ENCODE measurements around the gene RNF5.
"Not testable (repeated sequence)": the region's sequence is repeated elsewhere in the genome, so short reads cannot be mapped to it uniquely, and the experiment has no call there.

RNF5 gene

DNA sequence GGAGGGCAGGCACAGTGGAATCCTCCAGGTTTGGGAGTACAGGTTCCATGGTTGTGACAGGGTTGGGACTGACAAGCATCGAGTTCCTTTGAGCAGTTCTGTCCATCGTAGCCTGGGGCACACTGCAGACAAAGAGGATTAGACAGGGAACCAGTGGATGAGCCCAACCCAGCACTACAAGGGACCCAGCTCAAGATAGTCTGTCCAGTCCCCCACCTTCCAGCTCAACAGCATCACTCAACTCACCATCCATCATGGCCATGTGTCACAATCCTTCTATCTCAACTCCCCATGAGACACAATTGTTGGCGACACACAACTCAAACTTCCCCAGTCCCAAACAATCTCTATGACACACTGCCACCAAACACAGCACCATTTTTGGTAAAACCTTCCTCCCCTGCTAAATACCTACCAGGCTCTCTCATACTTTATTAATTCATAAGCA, 26.1 kb downstream of the RNF5 start:
- DNase-seq (ENCODE audit: low read depth in 3 of 3), result no peak

GRCh38 chr6:32208996-32209395, 30.8 kb downstream of the RNF5 start:
- no peak for DNase-seq (ENCODE audit: low read depth in 3 of 3)

- DNase-seq (ENCODE audit: low read depth in 3 of 3), result no peak
These were observed 32.0 kb downstream of the RNF5 start for GRCh38 chr6:32210191-32210601.

GRCh38 chr6:32211432-32211831, 33.2 kb downstream of the RNF5 start:
- not testable (repeated sequence) for DNase-seq (ENCODE audit: low read depth in 3 of 3)

- no peak for DNase-seq (ENCODE audit: low read depth in 3 of 3)
These were observed 34.0 kb downstream of the RNF5 start for GRCh38 chr6:32212076-32212760.

DNA sequence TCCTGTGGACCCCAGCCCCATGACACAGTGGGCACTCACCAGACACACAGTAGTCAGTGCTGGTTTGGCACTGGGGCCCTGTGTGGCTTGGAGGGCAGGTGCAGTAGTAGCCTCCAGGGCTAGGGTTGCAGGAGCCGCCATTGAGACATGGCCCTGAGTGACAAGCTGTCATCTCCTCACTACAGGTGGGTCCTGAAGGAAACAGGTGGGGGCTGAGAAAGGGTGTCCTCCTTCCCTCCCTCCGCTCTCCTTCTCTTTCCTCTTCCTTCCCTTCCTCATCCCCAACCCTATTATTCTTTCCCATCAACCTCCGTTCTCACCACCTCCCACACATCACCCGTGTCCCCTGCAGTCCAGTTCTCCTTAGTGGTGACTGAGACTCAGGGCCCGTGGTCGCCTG, 35.4 kb downstream of the RNF5 start:
- DNase-seq (ENCODE audit: low read depth in 3 of 3), result no peak

DNA sequence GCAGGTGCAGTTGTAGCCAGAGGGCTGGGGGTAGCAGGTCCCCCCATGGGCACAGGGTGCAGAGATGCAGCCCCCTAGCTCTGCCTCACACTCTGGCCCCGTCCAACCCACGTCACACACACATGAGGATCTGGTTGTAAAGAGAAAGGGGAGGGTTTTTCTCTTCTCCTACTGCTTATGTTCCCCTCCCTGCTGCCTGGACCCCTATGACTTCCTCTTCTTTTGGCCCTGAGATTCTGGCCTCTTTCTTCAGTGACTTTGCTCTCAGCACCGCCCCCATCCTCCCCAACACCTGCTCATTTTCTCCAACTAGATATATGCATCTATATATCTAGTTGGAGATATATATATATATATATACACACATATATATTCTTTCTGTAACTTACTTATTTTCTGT, 35.9 kb downstream of the RNF5 start:
- no peak for DNase-seq (ENCODE audit: low read depth in 3 of 3)

DNA sequence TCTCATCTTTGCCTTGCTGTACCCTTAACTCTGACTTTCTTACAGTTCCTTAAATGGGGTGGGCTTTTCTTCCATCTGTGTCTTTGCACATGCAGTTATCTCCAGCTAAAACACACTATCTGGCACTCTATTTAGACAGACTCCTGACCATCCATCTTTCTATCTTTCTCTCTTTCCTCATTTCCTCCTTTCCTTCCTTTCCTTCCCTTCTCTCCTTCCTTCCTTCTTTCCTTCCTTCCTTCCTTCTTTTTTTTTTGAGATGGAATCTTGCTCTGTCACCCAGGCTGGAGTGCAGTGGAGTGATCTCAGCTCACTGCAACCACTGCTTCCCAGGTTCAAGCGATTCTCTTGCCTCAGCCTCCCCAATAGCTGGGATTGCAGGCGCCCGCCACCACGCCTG, 37.4 kb downstream of the RNF5 start:
- DNase-seq (ENCODE audit: low read depth in 3 of 3), result no peak

DNA sequence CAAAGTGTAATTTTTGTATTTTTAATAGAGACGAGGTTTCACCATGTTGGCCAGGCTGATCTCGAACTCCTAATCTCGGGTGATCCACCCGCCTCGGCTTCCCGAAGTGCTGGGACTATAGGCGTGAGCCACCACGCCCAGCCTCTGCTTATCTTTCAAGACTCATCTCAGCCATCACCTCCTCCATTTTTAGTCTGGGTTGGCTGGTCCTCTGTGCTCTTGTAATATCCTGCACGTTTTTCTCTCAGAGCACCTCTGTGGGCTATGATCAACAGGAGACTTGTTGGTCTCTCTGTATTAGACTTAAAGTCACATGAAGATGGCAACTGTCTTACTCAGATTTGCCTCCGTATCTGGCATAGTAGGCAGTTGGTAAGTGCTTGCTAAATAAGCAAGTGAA, 38.1 kb downstream of the RNF5 start:
- no peak for DNase-seq (ENCODE audit: low read depth in 3 of 3)

GRCh38 chr6:32216998-32217397, 38.8 kb downstream of the RNF5 start:
- no peak for DNase-seq (ENCODE audit: low read depth in 3 of 3)

- no peak for DNase-seq (ENCODE audit: low read depth in 3 of 3)
These were observed 40.0 kb downstream of the RNF5 start for GRCh38 chr6:32218167-32218566.

- DNase-seq (ENCODE audit: low read depth in 3 of 3), result no peak
These were observed 41.8 kb downstream of the RNF5 start for GRCh38 chr6:32220021-32220420.

- DNase-seq (ENCODE audit: low read depth in 3 of 3), result no peak
These were observed 44.4 kb downstream of the RNF5 start for GRCh38 chr6:32222333-32223230.

DNA sequence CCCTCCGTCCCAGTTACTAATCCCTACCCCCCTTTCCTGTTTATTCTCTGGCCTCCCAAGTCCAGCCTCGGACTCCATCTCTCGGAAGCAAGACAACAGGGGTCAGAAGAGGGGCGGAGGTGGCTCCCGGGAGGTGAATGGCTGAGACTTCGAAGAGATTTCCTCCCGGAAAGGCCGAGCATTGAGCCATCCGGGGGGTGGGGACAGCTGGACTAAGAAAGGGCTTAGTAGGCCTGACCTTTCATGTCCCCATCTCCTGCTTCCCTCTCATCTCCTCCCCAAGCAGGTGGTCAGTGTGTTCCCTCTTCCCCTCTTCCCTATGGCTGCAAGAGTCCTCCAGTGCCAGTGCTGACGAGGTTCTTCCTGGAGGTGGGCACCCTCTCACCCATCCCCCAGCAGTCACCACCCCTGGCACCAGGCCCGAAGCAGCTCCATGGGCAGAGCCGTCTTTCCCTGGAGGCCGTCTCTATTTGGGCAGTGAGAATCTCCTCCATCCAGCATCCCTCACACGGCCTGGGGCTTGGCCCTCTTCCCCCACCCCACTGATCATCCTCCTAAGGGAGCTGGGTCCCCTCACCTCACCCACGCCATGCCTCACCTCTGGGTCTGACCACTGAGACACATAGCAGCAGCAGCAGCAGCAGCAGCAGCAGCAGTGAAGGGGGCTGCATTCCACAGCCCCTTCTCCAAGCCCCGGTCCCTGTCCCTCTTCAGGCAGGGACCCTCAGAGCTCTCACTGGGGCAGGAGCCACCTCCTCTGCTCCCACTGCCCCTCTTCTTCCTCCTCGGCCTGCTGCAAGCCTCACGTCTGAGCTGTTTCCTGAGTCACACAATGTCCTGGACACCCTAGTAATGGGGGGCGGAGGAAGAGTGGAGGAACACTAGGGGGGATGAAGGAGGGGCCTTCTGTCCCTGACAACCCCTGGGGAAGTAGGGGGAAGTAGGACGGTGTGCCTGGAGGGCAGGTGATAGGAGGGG, 45.3 kb downstream of the RNF5 start, which contains the start of gene NOTCH4:
Gene NOTCH4, minus strand, starts transcription at position 810 of the 978 bp plus-strand sequence. Its CDS starts 139 bp downstream, at position 671.
- no peak for DNase-seq (ENCODE audit: low read depth in 3 of 3)

GRCh38 chr6:32224696-32225095, 46.5 kb downstream of the RNF5 start:
- DNase-seq (ENCODE audit: low read depth in 3 of 3), result no peak

- DNase-seq (ENCODE audit: low read depth in 3 of 3), result no peak
These were observed 48.2 kb downstream of the RNF5 start for GRCh38 chr6:32226434-32226833.

Measured in stimulated activated CD4-positive, alpha-beta T cell treated with anti-CD3 and anti-CD28 coated beads, TNF-alpha, amount 100 ng/mL, for 4 hours (primary cell).